Muscle layer of duodenum (tissue), 2 donors: ENCODE data around the gene EIF4A3.
"Not testable (repeated sequence)": the region's sequence is repeated elsewhere in the genome, so short reads cannot be mapped to it uniquely, and the experiment has no call there.

ENCODE experiments used
- H3K27ac ChIP-seq: one replicate; pipeline ENCODE4 v1.7.0; 2013; ENCODE audit warnings: mild to moderate bottlenecking, low read length
- H3K27me3 ChIP-seq: one replicate; pipeline ENCODE4 v1.7.0; 2013; ENCODE audit warnings: low read depth, mild to moderate bottlenecking, control low read depth, low read length
- H3K36me3 ChIP-seq, 2 donors: one replicate each; pipeline ENCODE4 v1.7.0; 2013; ENCODE audit warnings: low read length in 2 of 2, control low read depth in 1 of 2, mild to moderate bottlenecking in 1 of 2; ENCODE audit not compliant: insufficient read depth in 2 of 2, control insufficient read depth in 1 of 2
- H3K4me1 ChIP-seq, 2 donors: one replicate each; pipeline ENCODE4 v1.7.0; 2013; ENCODE audit warnings: low read length in 2 of 2, mild to moderate bottlenecking in 2 of 2, control low read depth in 1 of 2, moderate library complexity in 1 of 2; ENCODE audit not compliant: insufficient read depth in 2 of 2, control insufficient read depth in 1 of 2
- H3K4me3 ChIP-seq, 2 donors: one replicate each; pipeline ENCODE4 v1.7.0; 2013; ENCODE audit warnings: low read length in 2 of 2, low read depth in 1 of 2, mild to moderate bottlenecking in 1 of 2
- H3K9me3 ChIP-seq, 2 donors: one replicate each; pipeline ENCODE4 v1.7.0; 2013; ENCODE audit warnings: low read length in 2 of 2, control low read depth in 1 of 2, mild to moderate bottlenecking in 1 of 2; ENCODE audit not compliant: control insufficient read depth in 1 of 2
- donor health status: healthy.

EIF4A3 gene

DNA sequence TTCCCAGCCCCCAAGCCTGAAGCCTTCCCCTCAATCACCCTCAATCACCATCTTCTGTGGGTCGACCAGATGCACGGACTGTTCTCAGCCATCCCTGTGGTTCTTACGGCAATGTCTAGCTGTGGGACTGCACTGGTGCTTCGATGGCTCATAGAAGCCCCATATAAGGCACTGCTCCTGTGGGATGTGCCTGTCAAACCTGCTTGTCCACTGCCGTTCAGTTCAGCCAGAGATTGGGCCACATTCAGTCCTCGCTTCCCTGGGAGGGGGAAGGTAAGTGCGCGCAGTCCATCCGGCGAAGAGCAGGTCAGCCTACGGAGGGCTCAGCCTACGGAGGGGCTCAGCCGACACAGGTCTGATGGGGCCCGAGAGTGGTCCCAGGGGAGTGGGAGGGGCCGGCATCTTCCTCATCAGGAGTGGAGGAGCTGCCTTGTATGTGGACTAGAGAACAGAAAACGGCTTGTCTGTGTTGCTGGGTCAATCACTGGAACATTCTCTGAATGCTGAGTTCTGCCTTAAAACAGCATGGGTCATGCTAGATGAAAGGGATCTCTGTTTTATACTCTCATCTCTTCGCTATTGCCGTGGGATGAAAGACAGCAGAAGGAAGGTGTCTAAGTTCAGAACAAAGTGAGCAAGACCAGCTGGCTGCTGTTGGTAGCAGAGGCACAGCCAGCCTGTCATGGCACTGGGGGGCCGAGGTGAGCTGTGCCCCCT, 23.0 kb upstream of the EIF4A3 start, which contains the start of gene CARD14:
Gene CARD14, plus strand, starts transcription at position 247 of the 717 bp plus-strand sequence. CDS start 11,409 bp downstream, outside the sequence.
- H3K9me3 ChIP-seq, result no peaks in the 10 kb centered on the region
- no peaks in the 10 kb centered on the region for H3K4me1 ChIP-seq
- H3K36me3 ChIP-seq, result no peaks in the 10 kb centered on the region
- no peak within 1 kb of the TSS for H3K27ac ChIP-seq
- no peak within 1 kb of the TSS for H3K4me3 ChIP-seq
- no peaks in the 10 kb centered on the region for H3K27me3 ChIP-seq

GRCh38 chr17:80169107-80169506, 22.2 kb upstream of the EIF4A3 start:
- H3K27ac ChIP-seq, result no peak overlapping the region
- no peaks in the 10 kb centered on the region for H3K27me3 ChIP-seq
- H3K9me3 ChIP-seq, result no peaks in the 10 kb centered on the region
- no peaks in the 10 kb centered on the region for H3K4me1 ChIP-seq
- H3K4me3 ChIP-seq, result no peak overlapping the region
- no peaks in the 10 kb centered on the region for H3K36me3 ChIP-seq

GRCh38 chr17:80168371-80168770, 21.4 kb upstream of the EIF4A3 start:
- Histone ChIP-seq H3K27ac (no peak overlapping the region), H3K4me3 (no peak overlapping the region), H3K4me1 (no peaks in the 10 kb centered on the region), H3K9me3 (no peaks in the 10 kb centered on the region), H3K27me3 (no peaks in the 10 kb centered on the region), H3K36me3 (no peaks in the 10 kb centered on the region)

GRCh38 chr17:80166446-80166845, 19.5 kb upstream of the EIF4A3 start:
- Histone ChIP-seq H3K36me3 (no peaks in the 10 kb centered on the region), H3K4me3 (no peak overlapping the region), H3K27me3 (no peaks in the 10 kb centered on the region), H3K27ac (no peak overlapping the region), H3K4me1 (no peaks in the 10 kb centered on the region), H3K9me3 (no peaks in the 10 kb centered on the region)

GRCh38 chr17:80164185-80164584, 17.3 kb upstream of the EIF4A3 start:
- Histone ChIP-seq H3K4me3 (no peak overlapping the region), H3K9me3 (no peaks in the 10 kb centered on the region), H3K36me3 (no peaks in the 10 kb centered on the region), H3K27ac (no peak overlapping the region), H3K27me3 (no peaks in the 10 kb centered on the region), H3K4me1 (no peaks in the 10 kb centered on the region)

- H3K4me1 ChIP-seq, result no peaks in the 10 kb centered on the region
- no peaks in the 10 kb centered on the region for H3K36me3 ChIP-seq
- H3K4me3 ChIP-seq, result no peak overlapping the region
- H3K27ac ChIP-seq, result no peak overlapping the region
- H3K9me3 ChIP-seq, result no peaks in the 10 kb centered on the region
- no peaks in the 10 kb centered on the region for H3K27me3 ChIP-seq
Measured at GRCh38 chr17:80163336-80163735, 16.4 kb upstream of the EIF4A3 start.

GRCh38 chr17:80160536-80160935, 13.6 kb upstream of the EIF4A3 start:
- H3K27ac ChIP-seq, result no peak overlapping the region
- no peaks in the 10 kb centered on the region for H3K4me1 ChIP-seq
- no peaks in the 10 kb centered on the region for H3K36me3 ChIP-seq

DNA sequence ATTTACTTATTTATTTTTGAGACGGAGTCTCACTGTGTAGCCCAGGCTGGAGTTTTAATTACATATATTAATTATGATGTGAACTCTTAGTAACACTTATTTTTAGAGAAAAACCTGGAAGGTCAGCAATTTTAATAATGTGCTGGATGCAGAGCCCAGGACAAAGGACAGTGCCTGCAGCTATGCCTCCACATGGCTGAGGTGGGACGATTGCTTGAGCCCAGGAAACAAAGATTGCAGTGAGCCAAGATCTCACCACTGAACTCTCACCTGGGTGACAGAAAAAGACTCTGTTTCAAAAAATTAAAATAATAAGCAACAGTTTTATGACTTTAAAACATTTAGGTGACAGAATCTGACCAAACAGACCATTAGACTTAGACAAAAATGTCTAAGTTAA, 11.9 kb upstream of the EIF4A3 start:
- Histone ChIP-seq H3K4me3 (no peak overlapping the region), H3K4me1 (no peaks in the 10 kb centered on the region), H3K9me3 (no peaks in the 10 kb centered on the region), H3K36me3 (no peaks in the 10 kb centered on the region), H3K27ac (no peak overlapping the region), H3K27me3 (no peaks in the 10 kb centered on the region)

More at GRCh38 chr17:80160536-80160935, 13.6 kb upstream of the EIF4A3 start:
- H3K4me3 ChIP-seq, result no peak overlapping the region
- no peaks in the 10 kb centered on the region for H3K27me3 ChIP-seq
- no peaks in the 10 kb centered on the region for H3K9me3 ChIP-seq

DNA sequence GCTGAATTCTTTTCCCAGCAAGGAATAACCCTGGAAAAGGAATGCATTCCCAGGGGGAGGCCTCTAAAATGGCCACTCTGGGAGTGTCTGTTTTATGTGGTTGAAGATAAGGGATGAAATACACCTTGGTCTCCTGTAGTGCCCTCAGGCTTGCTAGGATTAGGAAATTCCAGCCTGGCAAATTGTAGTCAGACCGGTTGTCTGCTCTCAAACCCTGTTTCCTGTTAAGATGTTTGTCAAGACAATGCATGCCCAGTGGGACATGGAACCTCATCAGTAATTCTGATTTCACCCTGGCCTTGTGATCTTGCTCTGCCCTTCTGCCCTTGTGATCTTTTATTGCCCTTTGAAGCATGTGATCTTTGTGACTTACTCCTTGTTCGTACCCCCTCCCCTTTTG, 8.7 kb upstream of the EIF4A3 start:
- H3K27me3 ChIP-seq, H3K36me3 ChIP-seq, H3K4me1 ChIP-seq, H3K4me3 ChIP-seq, H3K9me3 ChIP-seq, H3K27ac ChIP-seq: not testable (repeated sequence)

DNA sequence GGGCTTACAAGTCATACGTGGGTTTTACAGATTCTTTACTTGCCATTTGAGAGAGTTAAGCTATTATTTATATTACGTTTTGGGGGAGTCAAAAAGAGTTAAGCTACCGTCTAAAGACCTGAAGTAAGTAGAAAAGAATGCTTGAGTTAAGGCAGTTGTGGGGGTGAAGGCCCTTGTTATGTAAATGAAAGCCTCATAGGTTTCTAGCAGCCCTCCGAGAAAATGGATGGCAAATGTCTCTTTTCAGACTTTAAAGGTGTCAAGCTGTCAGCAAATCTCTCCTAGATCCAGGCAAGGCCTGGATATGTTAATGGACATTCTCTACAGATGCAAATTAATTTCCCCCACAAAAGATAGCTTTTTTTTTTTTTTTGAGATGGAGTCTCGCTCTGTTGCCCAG, 7.2 kb upstream of the EIF4A3 start:
- no peaks in the 10 kb centered on the region for H3K36me3 ChIP-seq
- no peaks in the 10 kb centered on the region for H3K27me3 ChIP-seq
- H3K4me3 ChIP-seq, result no peak overlapping the region
- no peaks in the 10 kb centered on the region for H3K9me3 ChIP-seq
- H3K4me1 ChIP-seq, result no peaks in the 10 kb centered on the region
- H3K27ac ChIP-seq, result no peak overlapping the region

DNA sequence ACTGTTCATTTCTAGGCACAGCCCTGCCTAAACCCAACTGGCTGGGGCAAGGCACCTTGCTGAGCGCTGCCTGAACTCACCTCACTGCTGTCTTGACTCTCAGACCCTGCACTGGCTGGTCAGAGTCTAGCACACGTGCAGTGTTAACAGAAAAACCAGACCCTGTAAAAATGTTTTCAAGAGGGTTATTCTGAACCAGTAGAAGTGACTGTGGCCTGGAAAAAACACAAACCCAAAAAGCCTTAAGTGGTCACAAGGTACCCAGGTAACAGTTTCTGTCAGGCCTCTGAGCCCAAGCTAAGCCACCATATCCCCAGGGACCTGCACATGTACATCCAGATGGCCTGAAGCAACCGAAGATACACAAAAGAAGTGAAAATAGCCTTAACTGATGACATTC, 6.1 kb upstream of the EIF4A3 start:
- no peak overlapping the region for H3K27ac ChIP-seq

GRCh38 chr17:80152081-80152702, 5.3 kb upstream of the EIF4A3 start:
- no peaks in the 10 kb centered on the region for H3K27me3 ChIP-seq
- H3K27ac ChIP-seq, result no peak overlapping the region
- H3K4me3 ChIP-seq, result no peak overlapping the region

More for the DNA sequence above, 6.1 kb upstream of the EIF4A3 start:
- H3K27me3 ChIP-seq, result no peaks in the 10 kb centered on the region
- H3K4me3 ChIP-seq, result no peak overlapping the region
- peaks cover 0 to 5% of the 10 kb centered on the region in 2 donors for H3K4me1 ChIP-seq
- H3K9me3 ChIP-seq, result no peaks in the 10 kb centered on the region
- no peaks in the 10 kb centered on the region for H3K36me3 ChIP-seq

More at GRCh38 chr17:80152081-80152702, 5.3 kb upstream of the EIF4A3 start:
- Histone ChIP-seq H3K4me1 (peaks cover 0 to 7% of the 10 kb centered on the region in 2 donors), H3K9me3 (no peaks in the 10 kb centered on the region), H3K36me3 (no peaks in the 10 kb centered on the region)
